Gastroesophageal sphincter (tissue), 3 donors: Measurements from ENCODE around the gene MACROD2.

Experiments
- CTCF ChIP-seq, 4 experiments: fragments of 200-600 bp in 2 of 4; fragments of 450-650 bp in 2 of 4; sonication (generic) in 1 of 4; IDR thresholded peaks; one replicate each; pipeline ENCODE4 v1.5.1; 2017 to 2019; ENCODE audit warnings: antibody characterized with exemption in 4 of 4, mild to moderate bottlenecking in 2 of 4, moderate library complexity in 2 of 4
- EP300 ChIP-seq: sonication (generic); formaldehyde crosslinking; IDR thresholded peaks from one replicate; pipeline ENCODE4 v1.6.1; 2017; ENCODE audit warnings: antibody characterized with exemption, mild to moderate bottlenecking
- POLR2A ChIP-seq, 2 donors: fragments of 450-650 bp; IDR thresholded peaks; one replicate each; pipeline ENCODE4 v1.6.1; 2017; ENCODE audit warnings: antibody characterized with exemption in 2 of 2, mild to moderate bottlenecking in 2 of 2, moderate library complexity in 1 of 2
- POLR2AphosphoS5 ChIP-seq: sonication (generic); formaldehyde crosslinking; IDR thresholded peaks from one replicate; pipeline ENCODE4 v1.6.1; 2017; ENCODE audit warnings: antibody characterized with exemption

- no peak for TF ChIP-seq CTCF (IDR thresholded peaks at IDR 0.05)
- no peak for TF ChIP-seq EP300
- TF ChIP-seq POLR2A (IDR thresholded peaks at IDR 0.05) = no peak
- no peak for TF ChIP-seq POLR2AphosphoS5
Observed at GRCh38 chr20:14331646-14332045, 336.3 kb downstream of the MACROD2 start.
